ENCODE measurements around the gene HELB.

- no peak for TF ChIP-seq CTCF (IDR thresholded peaks at IDR 0.05 in 2 of 3, conservative IDR thresholded peaks at IDR 0.05 in 1 of 3; ENCODE audit: borderline replicate concordance in 1 of 3, insufficient read depth in 1 of 3, low read depth in 2 of 3, low read length in 2 of 3)
- no peak for TF ChIP-seq POLR2AphosphoS5 (IDR thresholded peaks at IDR 0.05; ENCODE audit: low read depth, low read length)
- no peak for TF ChIP-seq SIN3A (IDR thresholded peaks at IDR 0.05; ENCODE audit: low read depth)
- TF ChIP-seq YY1 (IDR thresholded peaks at IDR 0.05; ENCODE audit: extremely low read depth, insufficient replicate concordance, low read depth, low read length), result no peak
- TF ChIP-seq POLR2A (IDR thresholded peaks at IDR 0.05; ENCODE audit: borderline replicate concordance, extremely low read depth, insufficient read depth, insufficient read length), result no peak
- TF ChIP-seq SP1 (IDR thresholded peaks at IDR 0.05; ENCODE audit: low read depth), result no peak
- no peak for TF ChIP-seq CEBPB (IDR thresholded peaks at IDR 0.05; ENCODE audit: low read depth)
- no peak for TF ChIP-seq RAD21 (IDR thresholded peaks at IDR 0.05; ENCODE audit: low read depth)
- TF ChIP-seq ELF1 (IDR thresholded peaks at IDR 0.05; ENCODE audit: borderline replicate concordance, low read depth), result no peak
- TF ChIP-seq, protein P1, sequence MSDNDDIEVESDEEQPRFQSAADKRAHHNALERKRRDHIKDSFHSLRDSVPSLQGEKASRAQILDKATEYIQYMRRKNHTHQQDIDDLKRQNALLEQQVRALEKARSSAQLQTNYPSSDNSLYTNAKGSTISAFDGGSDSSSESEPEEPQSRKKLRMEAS (IDR thresholded peaks at IDR 0.05), result no peak
Measured at GRCh38 chr12:66340131-66340530, 37.8 kb downstream of the HELB start.

Data from HCT116 (cell line).